Esophagus muscularis mucosa (tissue), 4 donors: Measurements from ENCODE around the gene IQSEC3. TPM values are rescaled to one million over a fixed set of nuclear protein-coding genes. Genes with fewer than 3 reads are reported as not detected.

Experiments
- DNase-seq: peaks from one replicate; pipeline ENCODE4 v3.0.0-alpha.2; 2017; ENCODE audit errors: extremely low spot score
- H3K27ac ChIP-seq, 4 donors: fragments of 200-600 bp; sonication (generic); replicated peaks in 1 of 4; 1 replicate in 3 of 4; 2 replicates in 1 of 4; pipeline ENCODE4 v1.5.1; 2016 to 2019; ENCODE audit warnings: mild to moderate bottlenecking in 1 of 4
- H3K27me3 ChIP-seq, 4 donors: fragments of 200-600 bp; sonication (generic); one replicate each; pipeline versions ENCODE4 v1.5.1 to v1.6.0; 2016 to 2019
- H3K36me3 ChIP-seq, 4 donors: fragments of 200-600 bp; sonication (generic); one replicate each; pipeline ENCODE4 v1.5.1; 2016 to 2019
- H3K4me1 ChIP-seq, 4 donors: fragments of 200-600 bp; sonication (generic); one replicate each; pipeline ENCODE4 v1.5.1; 2016 to 2019
- H3K4me3 ChIP-seq, 4 donors: fragments of 200-600 bp; sonication (generic); 1 replicate in 2 of 4; 2 replicates in 2 of 4; pipeline ENCODE4 v1.5.1; 2016 to 2019; ENCODE audit warnings: mild to moderate bottlenecking in 4 of 4, moderate library complexity in 1 of 4
- H3K9me3 ChIP-seq, 4 donors: fragments of 200-600 bp; sonication (generic); 1 replicate in 3 of 4; 2 replicates in 1 of 4; pipeline ENCODE4 v1.5.1; 2016 to 2019
- EP300 ChIP-seq: sonication (generic); formaldehyde crosslinking; IDR thresholded peaks from one replicate; pipeline ENCODE4 v1.6.1; 2017; ENCODE audit warnings: antibody characterized with exemption
- POLR2A ChIP-seq: fragments of 450-650 bp; IDR thresholded peaks from one replicate; pipeline ENCODE4 v1.6.1; 2017; ENCODE audit warnings: antibody characterized with exemption, moderate library complexity, mild to moderate bottlenecking, low read depth
- POLR2AphosphoS5 ChIP-seq, 2 donors: sonication (generic); formaldehyde crosslinking; IDR thresholded peaks; one replicate each; pipeline ENCODE4 v1.6.1; 2017; ENCODE audit warnings: antibody characterized with exemption in 2 of 2
- WGBS: methylation state at CpG from one replicate; pipeline ENCODE4 v1.1.5; 2018; 5-methylcytosine and 5-hydroxymethylcytosine counted together
- intact Hi-C: fragments of 100-400 bp; cut with DNase I; formaldehyde crosslinking; loops from one replicate; pipeline ENCODE4 v1.15.1; 2023
- total RNA-seq, 4 donors: library from RNA; depleted of rRNA; stranded (reverse); fragments of >200 nt; gene quantifications; one replicate each; pipeline versions ENCODE4 v1.1.0 to v1.2.1, GENCODE V29; 2016
- TF ChIP-seq, protein P1 (sequence below), 3 experiments: fragments of 200-600 bp in 2 of 3; fragments of 450-650 bp in 1 of 3; sonication (generic) in 2 of 3; IDR thresholded peaks; one replicate each; pipeline ENCODE4 v1.5.1; 2017 to 2019; ENCODE audit warnings: antibody characterized with exemption in 3 of 3, mild to moderate bottlenecking in 2 of 3, moderate library complexity in 1 of 3

The IQSEC3 gene
- total RNA-seq, 4 donors from 2014 or later = 0.26 to 2.3 (median 1.4) TPM

DNA sequence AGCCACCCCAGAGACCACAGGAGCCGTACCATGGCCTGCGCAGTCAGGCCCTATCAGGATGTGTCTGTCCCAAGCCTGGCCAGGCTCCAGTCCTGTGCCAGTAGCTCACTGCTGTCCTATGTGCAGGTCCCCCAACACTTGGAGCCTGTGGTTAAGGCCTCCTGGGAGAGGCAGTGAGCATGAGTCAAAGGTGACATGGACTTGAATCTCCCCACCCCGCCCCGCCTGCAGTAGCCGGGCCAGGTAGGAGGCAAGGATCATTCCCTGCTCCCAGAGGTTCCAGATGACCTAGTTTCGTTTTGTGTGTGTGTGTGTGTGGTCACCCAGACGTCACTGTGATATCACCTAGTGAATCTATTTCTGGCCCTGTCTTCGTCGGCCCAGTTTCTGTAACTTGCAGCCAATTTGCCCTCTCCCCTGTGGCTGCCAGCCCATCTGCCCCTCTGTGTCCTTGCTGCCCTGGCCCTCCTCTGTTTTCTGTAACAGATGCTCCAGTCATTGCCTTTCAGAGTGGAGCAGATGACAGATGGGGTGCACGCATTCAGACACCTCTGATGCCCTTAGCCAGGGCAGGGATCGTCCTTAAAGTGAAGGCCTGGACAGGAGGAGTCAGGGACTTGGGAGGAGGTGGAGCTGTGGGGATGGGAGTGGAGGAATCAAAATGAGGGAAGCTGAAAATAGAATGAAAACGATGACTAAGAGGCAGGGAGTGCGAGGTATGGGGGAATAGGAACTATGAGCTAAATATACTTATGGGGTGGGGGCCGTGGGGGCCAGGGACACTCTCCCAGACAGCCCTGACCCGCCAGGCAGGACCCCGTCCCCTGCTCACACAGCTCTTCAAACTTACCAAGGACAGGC is 110.0 kb downstream of the IQSEC3 start:
- no peak overlapping the region for H3K27ac ChIP-seq
- DNase-seq = no peak
- intact Hi-C loops = no loop called here
- H3K4me3 ChIP-seq = no peak overlapping the region
- H3K4me1 ChIP-seq = peaks cover 44 to 61% (median 51%) of the 10 kb centered on the region in 4 donors
- 41% methylated on average over 14 of the region's 16 CpGs for WGBS
- no peaks in the 10 kb centered on the region for H3K36me3 ChIP-seq
- H3K9me3 ChIP-seq = no peaks in the 10 kb centered on the region
- peaks cover 0 to 53% (median 0%) of the 10 kb centered on the region in 4 donors for H3K27me3 ChIP-seq
- TF ChIP-seq EP300 (no peak), POLR2A (no peak), POLR2AphosphoS5 (IDR thresholded peaks at IDR 0.05) (no peak)
- TF ChIP-seq, protein P1, sequence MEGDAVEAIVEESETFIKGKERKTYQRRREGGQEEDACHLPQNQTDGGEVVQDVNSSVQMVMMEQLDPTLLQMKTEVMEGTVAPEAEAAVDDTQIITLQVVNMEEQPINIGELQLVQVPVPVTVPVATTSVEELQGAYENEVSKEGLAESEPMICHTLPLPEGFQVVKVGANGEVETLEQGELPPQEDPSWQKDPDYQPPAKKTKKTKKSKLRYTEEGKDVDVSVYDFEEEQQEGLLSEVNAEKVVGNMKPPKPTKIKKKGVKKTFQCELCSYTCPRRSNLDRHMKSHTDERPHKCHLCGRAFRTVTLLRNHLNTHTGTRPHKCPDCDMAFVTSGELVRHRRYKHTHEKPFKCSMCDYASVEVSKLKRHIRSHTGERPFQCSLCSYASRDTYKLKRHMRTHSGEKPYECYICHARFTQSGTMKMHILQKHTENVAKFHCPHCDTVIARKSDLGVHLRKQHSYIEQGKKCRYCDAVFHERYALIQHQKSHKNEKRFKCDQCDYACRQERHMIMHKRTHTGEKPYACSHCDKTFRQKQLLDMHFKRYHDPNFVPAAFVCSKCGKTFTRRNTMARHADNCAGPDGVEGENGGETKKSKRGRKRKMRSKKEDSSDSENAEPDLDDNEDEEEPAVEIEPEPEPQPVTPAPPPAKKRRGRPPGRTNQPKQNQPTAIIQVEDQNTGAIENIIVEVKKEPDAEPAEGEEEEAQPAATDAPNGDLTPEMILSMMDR (IDR thresholded peaks at IDR 0.05) = no peak

DNA sequence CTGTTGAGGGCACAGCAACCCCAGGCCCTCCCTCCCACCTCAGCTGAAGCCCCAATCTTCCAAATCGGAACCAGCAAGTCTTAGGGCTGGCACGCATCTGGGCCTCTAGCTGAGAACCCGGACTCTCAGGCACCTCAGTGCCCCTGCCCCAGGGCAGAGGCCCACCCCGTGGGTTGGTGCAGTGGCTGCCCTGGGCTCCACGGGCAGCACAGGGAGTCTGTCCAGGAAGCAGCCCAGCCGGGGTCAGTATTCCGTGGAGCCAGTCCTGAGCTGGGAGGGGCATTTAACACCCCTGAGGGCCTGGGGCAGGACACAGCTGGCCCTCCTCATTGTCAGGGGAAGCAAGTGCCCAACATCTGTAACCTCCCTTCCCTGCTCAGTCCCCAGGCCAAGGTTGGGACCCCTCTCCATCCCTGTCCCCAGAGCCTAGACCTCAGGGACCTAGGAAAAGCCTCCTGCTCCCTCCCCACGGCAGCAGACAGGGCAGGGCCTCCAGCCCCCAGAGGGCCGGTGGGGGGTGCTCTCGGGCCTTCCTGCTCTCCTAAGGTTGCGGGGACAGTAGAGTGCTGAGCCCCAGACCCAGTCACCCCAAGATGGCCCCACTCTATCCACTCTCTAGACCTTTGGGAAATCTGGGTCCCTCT is 110.9 kb downstream of the IQSEC3 start:
- WGBS = 53% methylated on average over 7 of the region's 11 CpGs
- DNase-seq = no peak
- TF ChIP-seq, protein P1 (IDR thresholded peaks at IDR 0.05) = no peak
- no peak for TF ChIP-seq EP300
- TF ChIP-seq POLR2AphosphoS5 (IDR thresholded peaks at IDR 0.05) = no peak
- no peak for TF ChIP-seq POLR2A

DNA sequence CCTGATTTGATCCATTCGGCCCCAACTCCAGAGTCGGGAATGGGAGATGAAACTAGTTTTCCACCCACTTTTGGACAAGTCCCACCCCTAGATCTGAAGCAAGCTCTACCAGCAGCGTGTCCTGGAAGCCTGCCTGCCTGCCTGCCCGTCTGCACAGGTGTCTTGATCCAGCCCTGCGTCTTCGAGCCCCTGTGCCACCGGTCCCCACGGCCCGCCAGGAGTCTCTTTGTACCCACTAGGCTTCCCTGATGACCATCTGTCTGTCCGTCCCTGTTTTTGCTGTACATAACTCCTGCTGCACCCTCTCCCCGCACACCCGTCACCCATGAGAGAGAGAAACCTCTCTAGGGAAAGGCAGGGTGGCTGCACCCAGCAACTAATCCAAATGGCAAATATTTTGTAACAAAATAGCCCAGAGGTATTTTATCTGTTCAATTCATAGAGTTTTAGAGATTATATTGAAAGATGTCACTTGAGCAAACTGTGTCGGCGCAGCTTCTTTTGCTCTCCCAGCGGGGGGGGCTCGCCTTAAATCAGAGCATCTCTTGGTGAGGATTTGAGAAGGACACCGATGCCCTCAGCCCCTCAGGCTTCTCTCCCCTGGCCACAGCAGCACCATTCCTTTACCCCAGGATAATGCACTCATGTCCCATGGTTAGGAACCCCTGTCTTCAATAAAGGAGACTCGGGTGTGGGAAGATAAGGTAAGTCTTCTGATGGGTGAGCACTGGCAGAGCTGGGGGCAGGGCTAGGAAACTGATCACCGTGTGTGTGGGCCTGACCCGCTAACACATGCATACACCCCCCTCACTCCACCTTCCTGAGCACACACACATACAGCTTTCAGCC is 111.6 kb downstream of the IQSEC3 start:
- WGBS = 89% methylated on average over 18 of the region's 20 CpGs
- no peaks in the 10 kb centered on the region for H3K36me3 ChIP-seq
- intact Hi-C loops = no loop called here
- no peaks in the 10 kb centered on the region for H3K9me3 ChIP-seq
- H3K4me3 ChIP-seq = no peak overlapping the region
- peaks cover 0 to 46% (median 0%) of the 10 kb centered on the region in 4 donors for H3K27me3 ChIP-seq
- peaks cover 40 to 62% (median 43%) of the 10 kb centered on the region in 4 donors for H3K4me1 ChIP-seq
- DNase-seq = no peak
- no peak overlapping the region for H3K27ac ChIP-seq
- TF ChIP-seq EP300 = no peak
- TF ChIP-seq POLR2A = no peak
- no peak for TF ChIP-seq POLR2AphosphoS5 (IDR thresholded peaks at IDR 0.05)
- TF ChIP-seq, protein P1 (IDR thresholded peaks at IDR 0.05) = no peak

More for the DNA sequence above, 110.9 kb downstream of the IQSEC3 start:
- H3K4me1 ChIP-seq = peaks cover 44 to 66% (median 50%) of the 10 kb centered on the region in 4 donors
- peaks cover 0 to 53% (median 0%) of the 10 kb centered on the region in 4 donors for H3K27me3 ChIP-seq
- no peaks in the 10 kb centered on the region for H3K36me3 ChIP-seq
- intact Hi-C loops = no loop called here
- no peak overlapping the region for H3K27ac ChIP-seq
- H3K4me3 ChIP-seq = no peak overlapping the region
- H3K9me3 ChIP-seq = no peaks in the 10 kb centered on the region

DNA sequence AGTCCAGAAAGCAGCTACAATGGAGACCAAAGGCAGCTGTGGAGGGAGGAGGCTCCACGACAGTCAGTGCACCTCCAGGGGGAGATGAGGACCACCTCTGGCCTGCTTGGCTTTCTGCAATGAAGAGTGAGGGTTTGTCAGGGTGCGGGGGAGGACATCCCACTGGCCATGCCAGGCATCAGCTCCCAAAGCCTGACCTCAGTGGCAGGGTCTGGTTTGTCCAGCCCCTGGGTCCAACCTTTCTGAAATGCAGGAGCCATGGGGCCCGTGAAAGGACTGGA is 112.2 kb downstream of the IQSEC3 start:
- DNase-seq = no peak
- intact Hi-C loops = no loop called here
- TF ChIP-seq EP300 (no peak), POLR2AphosphoS5 (IDR thresholded peaks at IDR 0.05) (no peak)
- TF ChIP-seq, protein P1 (IDR thresholded peaks at IDR 0.05) = no peak
- Histone ChIP-seq H3K9me3 (no peaks in the 10 kb centered on the region), H3K4me1 (peaks cover 37 to 62% (median 40%) of the 10 kb centered on the region in 4 donors), H3K27ac (no peak overlapping the region), H3K27me3 (peaks cover 0 to 40% (median 0%) of the 10 kb centered on the region in 4 donors), H3K36me3 (no peaks in the 10 kb centered on the region), H3K4me3 (no peak overlapping the region)
- 88% methylated on average over 3 of the region's 3 CpGs for WGBS
